Measurements from ENCODE around the gene LRFN3. TPM values are rescaled to one million over a fixed set of nuclear protein-coding genes. Genes with fewer than 3 reads are reported as not detected.
A peak's percentile ranks its signal among the peaks of the same experiment; 100 is the strongest.

The LRFN3 gene
- total RNA-seq, 4 donors from 2014 or later, result 8.3 to 34.4 (median 22.1) TPM

GRCh38 chr19:35931161-35931873, 4.9 kb upstream of the LRFN3 start:
- H3K27me3 ChIP-seq, result no peaks in the 10 kb centered on the region
- DNase-seq, result peak; percentile 99 to 100 (median 99)
- H3K9me3 ChIP-seq, result no peaks in the 10 kb centered on the region
- TF ChIP-seq CTCF (IDR thresholded peaks at IDR 0.05) (peak; percentile 89 to 99 (median 96)), POLR2A (IDR thresholded peaks at IDR 0.05) (peak; percentile 76 to 87)
- no peaks in the 10 kb centered on the region for H3K36me3 ChIP-seq
- peak overlapping the region; percentile 37 to 72 (median 58) for H3K27ac ChIP-seq
- H3K4me1 ChIP-seq, result peaks cover 0 to 18% (median 10%) of the 10 kb centered on the region in 4 donors
- peak overlapping the region; percentile 15 to 28 (median 20) for H3K4me3 ChIP-seq

GRCh38 chr19:35931874-35932202, 4.3 kb upstream of the LRFN3 start:
- no peak for DNase-seq
- TF ChIP-seq POLR2A (IDR thresholded peaks at IDR 0.05), result no peak
- no peak for TF ChIP-seq CTCF (IDR thresholded peaks at IDR 0.05)
- no peaks in the 10 kb centered on the region for H3K9me3 ChIP-seq
- peaks cover 0 to 21% (median 12%) of the 10 kb centered on the region in 4 donors for H3K4me1 ChIP-seq
- no peaks in the 10 kb centered on the region for H3K36me3 ChIP-seq
- peak overlapping the region in 1 of 4 donors; percentile 72 for H3K27ac ChIP-seq
- H3K4me3 ChIP-seq, result peak overlapping the region in 1 of 4 donors; percentile 12
- H3K27me3 ChIP-seq, result no peaks in the 10 kb centered on the region

- no peaks in the 10 kb centered on the region for H3K36me3 ChIP-seq
- H3K4me1 ChIP-seq, result peaks cover 0 to 27% (median 12%) of the 10 kb centered on the region in 4 donors
- H3K9me3 ChIP-seq, result no peaks in the 10 kb centered on the region
- H3K27ac ChIP-seq, result no peak overlapping the region
- no peak for DNase-seq
- TF ChIP-seq POLR2A (IDR thresholded peaks at IDR 0.05) (no peak), CTCF (IDR thresholded peaks at IDR 0.05) (no peak)
- no peaks in the 10 kb centered on the region for H3K27me3 ChIP-seq
- H3K4me3 ChIP-seq, result no peak overlapping the region
Observed at GRCh38 chr19:35932291-35932936, 3.8 kb upstream of the LRFN3 start.

GRCh38 chr19:35936738-35937268, 629 bp downstream of the LRFN3 start:
- Histone ChIP-seq H3K4me3 (peak overlapping the region; percentile 62 to 93 (median 79)), H3K27me3 (no peaks in the 10 kb centered on the region), H3K36me3 (peaks cover 0 to 16% (median 0%) of the 10 kb centered on the region in 3 donors), H3K4me1 (peaks cover 0 to 32% (median 9%) of the 10 kb centered on the region in 4 donors), H3K27ac (peak overlapping the region; percentile 69 to 83 (median 74)), H3K9me3 (no peaks in the 10 kb centered on the region)
- DNase-seq, result no peak
- TF ChIP-seq POLR2A (IDR thresholded peaks at IDR 0.05) (no peak), CTCF (IDR thresholded peaks at IDR 0.05) (no peak)

- H3K27ac ChIP-seq, result peak overlapping the region in 2 of 4 donors; percentile 21 to 72
- H3K27me3 ChIP-seq, result no peaks in the 10 kb centered on the region
- no peak for TF ChIP-seq CTCF (IDR thresholded peaks at IDR 0.05)
- no peak for TF ChIP-seq POLR2A (IDR thresholded peaks at IDR 0.05)
- H3K9me3 ChIP-seq, result no peaks in the 10 kb centered on the region
- H3K4me1 ChIP-seq, result peaks cover 0 to 32% (median 9%) of the 10 kb centered on the region in 4 donors
- peak overlapping the region; percentile 62 to 93 (median 79) for H3K4me3 ChIP-seq
- DNase-seq, result no peak
- H3K36me3 ChIP-seq, result peaks cover 0 to 23% (median 0%) of the 10 kb centered on the region in 3 donors
Observed at GRCh38 chr19:35937345-35938281, 1.4 kb downstream of the LRFN3 start.

Data from Peyer's patch (tissue), 4 donors.